Measurements from ENCODE around the gene SNX2. TPM values are rescaled to one million over a fixed set of nuclear protein-coding genes. Genes with fewer than 3 reads are reported as not detected.
A peak's percentile ranks its signal among the peaks of the same experiment; 100 is the strongest.

The SNX2 gene
- total and polyA plus RNA-seq, 9 of the 15 experiments (the other 6 are each of a cell fraction or from before 2014, with no cell fraction given), result 35.2 to 86.0 (median 58.1) TPM

DNA sequence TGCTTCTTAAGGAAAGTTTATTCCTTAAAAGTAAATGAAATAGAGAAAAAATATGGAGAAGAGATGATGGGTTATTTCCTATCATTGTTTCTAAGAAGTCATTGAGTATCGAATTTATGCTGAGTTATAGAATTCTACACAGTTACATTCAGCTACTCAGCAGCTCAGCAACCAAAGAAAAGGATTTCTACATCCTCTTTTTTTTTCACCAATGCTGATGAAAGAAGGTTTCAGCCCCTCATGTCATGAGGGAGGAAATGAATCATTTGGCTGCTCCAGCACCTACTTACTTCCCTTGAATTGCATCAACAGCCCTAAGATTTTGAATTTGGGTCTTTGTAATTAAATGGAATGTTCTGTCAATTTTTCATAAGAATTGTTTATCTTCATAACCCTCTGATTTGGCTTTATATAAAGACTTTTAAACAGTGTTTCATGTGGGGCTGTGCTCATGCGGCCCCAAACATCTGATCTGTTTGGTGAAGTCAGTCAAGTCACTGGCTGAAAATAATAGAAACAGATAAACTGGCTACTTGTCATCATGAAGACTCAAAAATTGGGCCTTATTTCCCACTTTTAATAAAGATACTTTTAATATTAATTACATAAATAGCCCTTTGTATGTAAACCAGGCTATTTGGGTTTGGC is 18.5 kb upstream of the SNX2 start (continued):
- TF ChIP-seq, protein P1, sequence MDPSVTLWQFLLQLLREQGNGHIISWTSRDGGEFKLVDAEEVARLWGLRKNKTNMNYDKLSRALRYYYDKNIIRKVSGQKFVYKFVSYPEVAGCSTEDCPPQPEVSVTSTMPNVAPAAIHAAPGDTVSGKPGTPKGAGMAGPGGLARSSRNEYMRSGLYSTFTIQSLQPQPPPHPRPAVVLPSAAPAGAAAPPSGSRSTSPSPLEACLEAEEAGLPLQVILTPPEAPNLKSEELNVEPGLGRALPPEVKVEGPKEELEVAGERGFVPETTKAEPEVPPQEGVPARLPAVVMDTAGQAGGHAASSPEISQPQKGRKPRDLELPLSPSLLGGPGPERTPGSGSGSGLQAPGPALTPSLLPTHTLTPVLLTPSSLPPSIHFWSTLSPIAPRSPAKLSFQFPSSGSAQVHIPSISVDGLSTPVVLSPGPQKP (CRISPR knock-in tag; IDR thresholded peaks at IDR 0.05), result no peak
- TF ChIP-seq, protein P2, sequence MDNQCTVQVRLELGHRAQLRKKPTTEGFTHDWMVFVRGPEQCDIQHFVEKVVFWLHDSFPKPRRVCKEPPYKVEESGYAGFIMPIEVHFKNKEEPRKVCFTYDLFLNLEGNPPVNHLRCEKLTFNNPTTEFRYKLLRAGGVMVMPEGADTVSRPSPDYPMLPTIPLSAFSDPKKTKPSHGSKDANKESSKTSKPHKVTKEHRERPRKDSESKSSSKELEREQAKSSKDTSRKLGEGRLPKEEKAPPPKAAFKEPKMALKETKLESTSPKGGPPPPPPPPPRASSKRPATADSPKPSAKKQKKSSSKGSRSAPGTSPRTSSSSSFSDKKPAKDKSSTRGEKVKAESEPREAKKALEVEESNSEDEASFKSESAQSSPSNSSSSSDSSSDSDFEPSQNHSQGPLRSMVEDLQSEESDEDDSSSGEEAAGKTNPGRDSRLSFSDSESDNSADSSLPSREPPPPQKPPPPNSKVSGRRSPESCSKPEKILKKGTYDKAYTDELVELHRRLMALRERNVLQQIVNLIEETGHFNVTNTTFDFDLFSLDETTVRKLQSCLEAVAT (IDR thresholded peaks at IDR 0.05), result no peak
- TF ChIP-seq, protein P3, sequence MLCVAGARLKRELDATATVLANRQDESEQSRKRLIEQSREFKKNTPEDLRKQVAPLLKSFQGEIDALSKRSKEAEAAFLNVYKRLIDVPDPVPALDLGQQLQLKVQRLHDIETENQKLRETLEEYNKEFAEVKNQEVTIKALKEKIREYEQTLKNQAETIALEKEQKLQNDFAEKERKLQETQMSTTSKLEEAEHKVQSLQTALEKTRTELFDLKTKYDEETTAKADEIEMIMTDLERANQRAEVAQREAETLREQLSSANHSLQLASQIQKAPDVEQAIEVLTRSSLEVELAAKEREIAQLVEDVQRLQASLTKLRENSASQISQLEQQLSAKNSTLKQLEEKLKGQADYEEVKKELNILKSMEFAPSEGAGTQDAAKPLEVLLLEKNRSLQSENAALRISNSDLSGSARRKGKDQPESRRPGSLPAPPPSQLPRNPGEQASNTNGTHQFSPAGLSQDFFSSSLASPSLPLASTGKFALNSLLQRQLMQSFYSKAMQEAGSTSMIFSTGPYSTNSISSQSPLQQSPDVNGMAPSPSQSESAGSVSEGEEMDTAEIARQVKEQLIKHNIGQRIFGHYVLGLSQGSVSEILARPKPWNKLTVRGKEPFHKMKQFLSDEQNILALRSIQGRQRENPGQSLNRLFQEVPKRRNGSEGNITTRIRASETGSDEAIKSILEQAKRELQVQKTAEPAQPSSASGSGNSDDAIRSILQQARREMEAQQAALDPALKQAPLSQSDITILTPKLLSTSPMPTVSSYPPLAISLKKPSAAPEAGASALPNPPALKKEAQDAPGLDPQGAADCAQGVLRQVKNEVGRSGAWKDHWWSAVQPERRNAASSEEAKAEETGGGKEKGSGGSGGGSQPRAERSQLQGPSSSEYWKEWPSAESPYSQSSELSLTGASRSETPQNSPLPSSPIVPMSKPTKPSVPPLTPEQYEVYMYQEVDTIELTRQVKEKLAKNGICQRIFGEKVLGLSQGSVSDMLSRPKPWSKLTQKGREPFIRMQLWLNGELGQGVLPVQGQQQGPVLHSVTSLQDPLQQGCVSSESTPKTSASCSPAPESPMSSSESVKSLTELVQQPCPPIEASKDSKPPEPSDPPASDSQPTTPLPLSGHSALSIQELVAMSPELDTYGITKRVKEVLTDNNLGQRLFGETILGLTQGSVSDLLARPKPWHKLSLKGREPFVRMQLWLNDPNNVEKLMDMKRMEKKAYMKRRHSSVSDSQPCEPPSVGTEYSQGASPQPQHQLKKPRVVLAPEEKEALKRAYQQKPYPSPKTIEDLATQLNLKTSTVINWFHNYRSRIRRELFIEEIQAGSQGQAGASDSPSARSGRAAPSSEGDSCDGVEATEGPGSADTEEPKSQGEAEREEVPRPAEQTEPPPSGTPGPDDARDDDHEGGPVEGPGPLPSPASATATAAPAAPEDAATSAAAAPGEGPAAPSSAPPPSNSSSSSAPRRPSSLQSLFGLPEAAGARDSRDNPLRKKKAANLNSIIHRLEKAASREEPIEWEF (CRISPR knock-in tag; IDR thresholded peaks at IDR 0.05), result no peak
- TF ChIP-seq ZNF707 (CRISPR knock-in tag; conservative IDR thresholded peaks at IDR 0.05) (no peak), RCOR1 (IDR thresholded peaks at IDR 0.05; ENCODE audit: borderline replicate concordance in 1 of 2, low read depth in 2 of 2, low read length in 2 of 2) (no peak), ZNF384 (IDR thresholded peaks at IDR 0.05; ENCODE audit: low read depth, low read length) (peak; percentile 64), FOXK2 (conservative IDR thresholded peaks at IDR 0.05 in 1 of 2, IDR thresholded peaks at IDR 0.05 in 1 of 2; ENCODE audit: low read depth in 2 of 2) (no peak), CAMTA2 (CRISPR knock-in tag; conservative IDR thresholded peaks at IDR 0.05) (no peak), TCF3 (CRISPR knock-in tag; IDR thresholded peaks at IDR 0.05) (no peak), GTF2E2 (tag; IDR thresholded peaks at IDR 0.05) (no peak; the same call in 1 of the 2 replicates), STAT5A (IDR thresholded peaks at IDR 0.05; ENCODE audit: borderline replicate concordance, low read length) (no peak), ZBTB17 (CRISPR knock-in tag; IDR thresholded peaks at IDR 0.05) (no peak), NEUROD1 (IDR thresholded peaks at IDR 0.05; ENCODE audit: borderline replicate concordance, low read depth, low read length, partially characterized antibody) (no peak), BCL6 (CRISPR knock-in tag; IDR thresholded peaks at IDR 0.05) (no peak)
- TF ChIP-seq, protein P4, sequence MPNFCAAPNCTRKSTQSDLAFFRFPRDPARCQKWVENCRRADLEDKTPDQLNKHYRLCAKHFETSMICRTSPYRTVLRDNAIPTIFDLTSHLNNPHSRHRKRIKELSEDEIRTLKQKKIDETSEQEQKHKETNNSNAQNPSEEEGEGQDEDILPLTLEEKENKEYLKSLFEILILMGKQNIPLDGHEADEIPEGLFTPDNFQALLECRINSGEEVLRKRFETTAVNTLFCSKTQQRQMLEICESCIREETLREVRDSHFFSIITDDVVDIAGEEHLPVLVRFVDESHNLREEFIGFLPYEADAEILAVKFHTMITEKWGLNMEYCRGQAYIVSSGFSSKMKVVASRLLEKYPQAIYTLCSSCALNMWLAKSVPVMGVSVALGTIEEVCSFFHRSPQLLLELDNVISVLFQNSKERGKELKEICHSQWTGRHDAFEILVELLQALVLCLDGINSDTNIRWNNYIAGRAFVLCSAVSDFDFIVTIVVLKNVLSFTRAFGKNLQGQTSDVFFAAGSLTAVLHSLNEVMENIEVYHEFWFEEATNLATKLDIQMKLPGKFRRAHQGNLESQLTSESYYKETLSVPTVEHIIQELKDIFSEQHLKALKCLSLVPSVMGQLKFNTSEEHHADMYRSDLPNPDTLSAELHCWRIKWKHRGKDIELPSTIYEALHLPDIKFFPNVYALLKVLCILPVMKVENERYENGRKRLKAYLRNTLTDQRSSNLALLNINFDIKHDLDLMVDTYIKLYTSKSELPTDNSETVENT (CRISPR knock-in tag; IDR thresholded peaks at IDR 0.05), result no peak
- TF ChIP-seq, protein P5, sequence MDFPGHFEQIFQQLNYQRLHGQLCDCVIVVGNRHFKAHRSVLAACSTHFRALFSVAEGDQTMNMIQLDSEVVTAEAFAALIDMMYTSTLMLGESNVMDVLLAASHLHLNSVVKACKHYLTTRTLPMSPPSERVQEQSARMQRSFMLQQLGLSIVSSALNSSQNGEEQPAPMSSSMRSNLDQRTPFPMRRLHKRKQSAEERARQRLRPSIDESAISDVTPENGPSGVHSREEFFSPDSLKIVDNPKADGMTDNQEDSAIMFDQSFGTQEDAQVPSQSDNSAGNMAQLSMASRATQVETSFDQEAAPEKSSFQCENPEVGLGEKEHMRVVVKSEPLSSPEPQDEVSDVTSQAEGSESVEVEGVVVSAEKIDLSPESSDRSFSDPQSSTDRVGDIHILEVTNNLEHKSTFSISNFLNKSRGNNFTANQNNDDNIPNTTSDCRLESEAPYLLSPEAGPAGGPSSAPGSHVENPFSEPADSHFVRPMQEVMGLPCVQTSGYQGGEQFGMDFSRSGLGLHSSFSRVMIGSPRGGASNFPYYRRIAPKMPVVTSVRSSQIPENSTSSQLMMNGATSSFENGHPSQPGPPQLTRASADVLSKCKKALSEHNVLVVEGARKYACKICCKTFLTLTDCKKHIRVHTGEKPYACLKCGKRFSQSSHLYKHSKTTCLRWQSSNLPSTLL (IDR thresholded peaks at IDR 0.05), result no peak

All from K562 (cell line).